Gastroesophageal sphincter (tissue), 4 donors: ENCODE data around the gene BDNF. TPM values are rescaled to one million over a fixed set of nuclear protein-coding genes. Genes with fewer than 3 reads are reported as not detected.

Experiments used
- ATAC-seq: fragments of 150-250 bp; one replicate; pipeline ENCODE4 v1.9.1; 2016; ENCODE audit warnings: mild to moderate bottlenecking, moderate library complexity
- H3K27ac ChIP-seq, 4 donors: fragments of 200-600 bp; sonication (generic) in 3 of 4; 1 replicate in 3 of 4; 2 replicates in 1 of 4; pipeline ENCODE4 v1.5.1; 2016 to 2019
- H3K27me3 ChIP-seq: fragments of 200-600 bp; sonication (generic); one replicate; pipeline ENCODE4 v1.5.1; 2019
- H3K36me3 ChIP-seq, 2 donors: fragments of 200-600 bp; sonication (generic); one replicate each; pipeline ENCODE4 v1.5.1; 2019; ENCODE audit warnings: control low read depth in 1 of 2
- H3K4me1 ChIP-seq, 3 donors: fragments of 200-600 bp; sonication (generic); 1 replicate in 2 of 3; 2 replicates in 1 of 3; pipeline ENCODE4 v1.5.1; 2016 to 2019; ENCODE audit warnings: control low read depth in 2 of 3
- H3K4me3 ChIP-seq, 2 donors: fragments of 200-600 bp; sonication (generic); one replicate each; pipeline ENCODE4 v1.5.1; 2019; ENCODE audit warnings: mild to moderate bottlenecking in 1 of 2, moderate library complexity in 1 of 2
- H3K9me3 ChIP-seq, 3 donors: fragments of 200-600 bp; sonication (generic); one replicate each; pipeline ENCODE4 v1.5.1; 2017 to 2019; ENCODE audit warnings: control low read depth in 2 of 3
- EP300 ChIP-seq: sonication (generic); formaldehyde crosslinking; IDR thresholded peaks from one replicate; pipeline ENCODE4 v1.6.1; 2017; ENCODE audit warnings: antibody characterized with exemption, mild to moderate bottlenecking
- POLR2A ChIP-seq, 2 donors: fragments of 450-650 bp; IDR thresholded peaks; one replicate each; pipeline ENCODE4 v1.6.1; 2017; ENCODE audit warnings: antibody characterized with exemption in 2 of 2, mild to moderate bottlenecking in 2 of 2, moderate library complexity in 1 of 2
- POLR2AphosphoS5 ChIP-seq: sonication (generic); formaldehyde crosslinking; IDR thresholded peaks from one replicate; pipeline ENCODE4 v1.6.1; 2017; ENCODE audit warnings: antibody characterized with exemption
- WGBS, 2 donors: methylation state at CpG; one replicate each; pipeline ENCODE4 v1.1.5; 2018; ENCODE audit warnings: low coverage in 1 of 2; 5-methylcytosine and 5-hydroxymethylcytosine counted together
- total RNA-seq, 4 donors: library from RNA; depleted of rRNA; stranded (reverse); fragments of >200 nt; gene quantifications; one replicate each; pipeline ENCODE4 v1.1.0, GENCODE V29; 2016
- TF ChIP-seq, protein P1 (sequence below), 4 experiments: fragments of 200-600 bp in 2 of 4; fragments of 450-650 bp in 2 of 4; sonication (generic) in 1 of 4; IDR thresholded peaks; one replicate each; pipeline ENCODE4 v1.5.1; 2017 to 2019; ENCODE audit warnings: antibody characterized with exemption in 4 of 4, mild to moderate bottlenecking in 2 of 4, moderate library complexity in 2 of 4

Gene BDNF
- total RNA-seq, 4 donors from 2014 or later = 0.31 to 0.62 (median 0.37) TPM; not detected in 1

DNA sequence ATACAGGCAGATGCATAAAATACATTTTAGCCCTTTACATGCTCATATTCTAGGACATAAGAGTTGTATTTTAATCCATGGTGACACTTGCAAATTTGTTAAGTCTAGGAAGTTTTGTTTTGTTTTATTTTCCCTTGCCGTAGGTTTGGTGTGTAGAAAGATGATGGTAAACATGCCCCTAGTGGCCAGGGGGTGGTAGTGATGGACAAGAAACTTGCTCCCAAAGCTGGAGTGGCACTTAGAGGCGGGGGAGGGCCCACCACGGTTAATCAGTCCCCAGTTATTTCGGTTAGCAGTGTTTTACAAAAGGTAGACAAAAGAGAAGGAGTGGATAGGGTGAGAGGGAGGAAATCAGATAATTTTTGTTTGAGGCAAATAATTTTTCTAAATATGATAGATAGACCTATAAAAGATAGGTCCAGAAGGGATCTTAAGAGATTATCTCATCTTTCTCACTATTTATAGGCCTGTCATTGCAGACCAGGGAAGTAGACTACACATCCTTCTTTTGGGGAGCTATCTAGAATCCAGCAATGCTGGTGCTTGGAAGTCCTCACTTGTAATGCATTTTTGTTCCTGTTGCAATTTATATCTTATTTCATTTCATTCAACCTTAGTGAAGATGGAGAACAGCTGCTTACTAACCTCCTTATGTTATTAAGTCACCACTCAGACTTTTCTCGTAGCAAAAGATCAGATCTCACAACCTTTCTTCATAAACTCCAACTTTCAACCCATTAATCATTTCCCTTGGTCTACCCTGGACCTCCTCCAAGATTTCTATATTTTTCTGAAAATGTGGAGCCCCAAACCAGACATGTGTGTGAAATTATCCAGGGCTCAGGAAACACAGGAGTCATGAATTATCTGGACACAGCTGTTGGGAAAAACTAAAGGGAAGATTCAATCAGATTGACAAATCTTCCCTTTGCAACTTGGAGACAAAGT is 5.9 kb upstream of the BDNF start:
- Histone ChIP-seq H3K4me1 (peaks cover 0 to 9% (median 0%) of the 10 kb centered on the region in 3 donors), H3K4me3 (no peak overlapping the region), H3K27ac (no peak overlapping the region), H3K36me3 (no peaks in the 10 kb centered on the region), H3K27me3 (peaks cover 28% of the 10 kb centered on the region), H3K9me3 (no peaks in the 10 kb centered on the region)
- TF ChIP-seq, protein P1, sequence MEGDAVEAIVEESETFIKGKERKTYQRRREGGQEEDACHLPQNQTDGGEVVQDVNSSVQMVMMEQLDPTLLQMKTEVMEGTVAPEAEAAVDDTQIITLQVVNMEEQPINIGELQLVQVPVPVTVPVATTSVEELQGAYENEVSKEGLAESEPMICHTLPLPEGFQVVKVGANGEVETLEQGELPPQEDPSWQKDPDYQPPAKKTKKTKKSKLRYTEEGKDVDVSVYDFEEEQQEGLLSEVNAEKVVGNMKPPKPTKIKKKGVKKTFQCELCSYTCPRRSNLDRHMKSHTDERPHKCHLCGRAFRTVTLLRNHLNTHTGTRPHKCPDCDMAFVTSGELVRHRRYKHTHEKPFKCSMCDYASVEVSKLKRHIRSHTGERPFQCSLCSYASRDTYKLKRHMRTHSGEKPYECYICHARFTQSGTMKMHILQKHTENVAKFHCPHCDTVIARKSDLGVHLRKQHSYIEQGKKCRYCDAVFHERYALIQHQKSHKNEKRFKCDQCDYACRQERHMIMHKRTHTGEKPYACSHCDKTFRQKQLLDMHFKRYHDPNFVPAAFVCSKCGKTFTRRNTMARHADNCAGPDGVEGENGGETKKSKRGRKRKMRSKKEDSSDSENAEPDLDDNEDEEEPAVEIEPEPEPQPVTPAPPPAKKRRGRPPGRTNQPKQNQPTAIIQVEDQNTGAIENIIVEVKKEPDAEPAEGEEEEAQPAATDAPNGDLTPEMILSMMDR (IDR thresholded peaks at IDR 0.05) = peak in 2 of 4 experiments; percentile 7 to 37
- TF ChIP-seq POLR2A (IDR thresholded peaks at IDR 0.05) = no peak
- WGBS, 2 donors = 21 to 22% methylated on average over 5 of the region's 5 CpGs
- ATAC-seq = no peak

DNA sequence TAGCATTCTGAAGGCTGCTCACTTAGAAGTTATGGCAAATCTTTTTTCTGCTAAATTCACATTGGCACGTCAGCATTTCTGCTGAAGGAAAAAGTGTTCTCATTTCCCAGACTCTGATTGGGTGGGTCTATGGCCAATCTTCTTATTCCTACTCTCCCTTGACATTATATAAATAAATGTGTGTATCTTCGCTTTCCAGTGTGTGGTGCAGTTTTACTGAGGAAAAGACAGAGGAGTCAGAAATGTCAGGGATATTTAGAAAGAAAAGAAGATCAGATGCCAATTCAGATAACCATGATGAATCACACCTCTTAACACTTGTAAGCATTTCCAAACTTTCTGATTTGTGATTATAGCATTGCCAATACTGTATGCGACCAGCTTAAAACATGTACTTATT is 3.2 kb upstream of the BDNF start:
- no peak for ATAC-seq

DNA sequence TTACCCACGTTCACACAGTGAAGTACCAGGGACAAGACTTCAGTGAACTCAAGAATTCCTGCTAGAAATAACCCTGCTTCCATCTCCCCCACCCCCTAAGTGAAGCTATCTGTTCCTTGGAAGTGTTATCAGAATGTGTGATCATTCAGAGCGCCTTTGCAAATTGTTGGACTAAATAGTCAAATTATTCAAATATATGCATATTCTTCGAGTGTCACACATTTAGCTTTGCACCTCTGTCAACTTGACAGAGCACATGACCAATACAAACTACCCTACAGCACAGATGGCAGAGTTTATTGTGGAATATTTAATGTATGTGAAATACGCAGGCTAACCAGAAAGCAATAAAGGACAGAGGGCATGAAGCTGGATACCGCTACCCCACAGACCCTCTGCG is 2.6 kb upstream of the BDNF start:
- H3K27me3 ChIP-seq = peaks cover 61% of the 10 kb centered on the region
- no peak overlapping the region for H3K4me3 ChIP-seq
- TF ChIP-seq, protein P1 (IDR thresholded peaks at IDR 0.05) = no peak
- no peak for TF ChIP-seq POLR2AphosphoS5
- TF ChIP-seq POLR2A (IDR thresholded peaks at IDR 0.05) = no peak
- no peak for TF ChIP-seq EP300
- no peak overlapping the region for H3K27ac ChIP-seq
- no peaks in the 10 kb centered on the region for H3K9me3 ChIP-seq
- peaks cover 0 to 38% (median 16%) of the 10 kb centered on the region in 3 donors for H3K4me1 ChIP-seq
- ATAC-seq = no peak
- WGBS, 2 donors = 56 to 69% methylated on average over 4 to 6 of the region's 6 CpGs
- H3K36me3 ChIP-seq = no peaks in the 10 kb centered on the region

More for the DNA sequence above, 3.2 kb upstream of the BDNF start:
- peaks cover 0 to 36% (median 16%) of the 10 kb centered on the region in 3 donors for H3K4me1 ChIP-seq
- H3K4me3 ChIP-seq = no peak overlapping the region
- 42 to 49% methylated on average over 3 of the region's 3 CpGs for WGBS, 2 donors
- no peaks in the 10 kb centered on the region for H3K9me3 ChIP-seq
- H3K27ac ChIP-seq = no peak overlapping the region
- TF ChIP-seq POLR2AphosphoS5 = no peak
- TF ChIP-seq, protein P1 (IDR thresholded peaks at IDR 0.05) = no peak
- TF ChIP-seq POLR2A (IDR thresholded peaks at IDR 0.05) = no peak
- no peak for TF ChIP-seq EP300
- peaks cover 55% of the 10 kb centered on the region for H3K27me3 ChIP-seq
- H3K36me3 ChIP-seq = no peaks in the 10 kb centered on the region

DNA sequence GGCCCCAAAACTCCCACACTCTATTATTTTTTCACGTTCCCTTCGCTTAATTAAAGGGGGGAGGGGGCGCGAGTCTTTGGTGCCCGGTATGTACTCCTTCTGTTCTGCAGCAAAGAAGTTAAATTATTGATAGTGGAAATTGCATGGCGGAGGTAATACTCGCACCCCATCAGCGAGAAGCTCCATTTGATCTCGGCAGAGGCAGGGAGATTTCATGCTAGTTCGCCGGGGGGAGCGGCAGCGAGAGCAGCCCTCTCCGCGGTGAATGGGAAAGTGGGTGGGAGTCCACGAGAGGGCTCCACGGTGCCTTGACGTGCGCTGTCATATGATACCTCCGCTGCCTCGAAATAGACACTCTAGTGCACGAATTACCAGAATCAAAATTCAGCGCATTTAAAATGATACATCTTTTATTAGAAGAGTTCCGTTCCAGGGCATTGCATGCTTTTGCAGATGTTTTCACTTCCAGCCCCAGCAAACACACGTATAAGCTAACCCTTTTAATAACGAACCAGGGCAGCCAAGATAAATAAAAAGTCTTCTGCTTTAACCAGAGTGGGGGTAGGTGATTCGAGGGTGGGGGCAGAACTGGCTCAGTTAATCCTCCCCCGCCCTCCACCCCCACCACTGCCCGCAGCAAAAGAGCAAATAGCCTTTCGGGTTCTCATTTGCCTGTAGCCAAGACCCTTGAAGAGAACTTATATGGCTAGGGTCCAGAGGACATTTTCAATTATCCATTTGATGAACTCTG is 1.3 kb upstream of the BDNF start:
- Histone ChIP-seq H3K27ac (no peak overlapping the region), H3K36me3 (no peaks in the 10 kb centered on the region), H3K9me3 (no peaks in the 10 kb centered on the region), H3K4me1 (peaks cover 0 to 38% (median 16%) of the 10 kb centered on the region in 3 donors), H3K4me3 (peak overlapping the region in 1 of 2 donors; percentile 57), H3K27me3 (peaks cover 74% of the 10 kb centered on the region)
- no peak for ATAC-seq
- no peak for TF ChIP-seq EP300
- TF ChIP-seq POLR2AphosphoS5 = no peak
- no peak for TF ChIP-seq POLR2A (IDR thresholded peaks at IDR 0.05)
- TF ChIP-seq, protein P1 (IDR thresholded peaks at IDR 0.05) = no peak
- WGBS, 2 donors = 2 to 9% methylated on average over 7 to 14 of the region's 30 CpGs
